SU-DHL-6 (cell line): ENCODE data around the gene AP3B2.

Experiments
- H2AFZ ChIP-seq: fragments of 200-600 bp; sonication (generic); 2 replicates; pipeline ENCODE4 v1.6.1; 2014; ENCODE audit warnings: low read depth, mild to moderate bottlenecking, moderate library complexity, mixed read lengths, antibody characterized with exemption, low read length; ENCODE audit not compliant: severe bottlenecking
- H3F3A ChIP-seq: fragments of 200-600 bp; shearing (Covaris generic); 2 replicates; pipeline ENCODE4 v1.6.0; 2016; ENCODE audit warnings: antibody characterized with exemption, mild to moderate bottlenecking; ENCODE audit not compliant: insufficient read depth
- H3K27ac ChIP-seq: fragments of 200-600 bp; sonication (generic); 2 replicates; pipeline ENCODE4 v1.5.1; 2016; ENCODE audit warnings: low read depth, mild to moderate bottlenecking, low read length, moderate library complexity, mixed read lengths
- H3K27me3 ChIP-seq: fragments of 200-600 bp; sonication (generic), shearing (Covaris generic); 2 replicates; pipeline ENCODE4 v1.6.0; 2014; ENCODE audit warnings: mild to moderate bottlenecking, low read length
- H3K36me3 ChIP-seq: fragments of 200-600 bp; sonication (generic); 2 replicates; pipeline ENCODE4 v1.6.1; 2014; ENCODE audit warnings: mild to moderate bottlenecking, low read length, mixed read lengths
- H3K4me2 ChIP-seq: fragments of 300-600, 200-600 bp; shearing (Covaris generic), sonication (generic); 2 replicates; pipeline ENCODE4 v1.6.0; 2014; ENCODE audit warnings: low read length, low read depth, mild to moderate bottlenecking; ENCODE audit not compliant: poor library complexity, severe bottlenecking
- H3K4me3 ChIP-seq: fragments of 200-600 bp; sonication (generic); 2 replicates; pipeline ENCODE4 v1.5.1; 2014; ENCODE audit warnings: antibody characterized with exemption, low read length, mild to moderate bottlenecking, mixed read lengths; ENCODE audit not compliant: insufficient read depth, poor library complexity, severe bottlenecking
- H3K79me2 ChIP-seq: fragments of 200-600 bp; sonication (generic); 2 replicates; pipeline ENCODE4 v1.6.1; 2014; ENCODE audit warnings: mild to moderate bottlenecking, low read length, moderate library complexity; ENCODE audit not compliant: insufficient read depth
- H3K9ac ChIP-seq: fragments of 200-600 bp; sonication (generic); 2 replicates; pipeline ENCODE4 v1.7.0; 2014; ENCODE audit warnings: mild to moderate bottlenecking, low read length
- H3K9me2 ChIP-seq: fragments of 200-600 bp; sonication (generic); replicated peaks from 2 replicates; pipeline ENCODE4 v1.6.1; 2014; ENCODE audit warnings: low read length; ENCODE audit not compliant: insufficient read depth
- H3K9me3 ChIP-seq: fragments of 200-600 bp; sonication (generic); 2 replicates; pipeline ENCODE4 v1.6.1; 2014; ENCODE audit warnings: low read length, mixed read lengths; ENCODE audit not compliant: insufficient read depth
- H4K20me1 ChIP-seq: fragments of 200-600 bp; sonication (generic); 2 replicates; pipeline ENCODE4 v1.6.1; 2014; ENCODE audit warnings: low read depth, mild to moderate bottlenecking, antibody characterized with exemption, low read length, moderate library complexity, mixed read lengths
- CTCF ChIP-seq: fragments of 200-600 bp; sonication (generic); IDR thresholded peaks from one replicate; pipeline ENCODE4 v1.5.1; 2017; ENCODE audit warnings: antibody characterized with exemption, mild to moderate bottlenecking, low read length, moderate library complexity; ENCODE audit not compliant: insufficient read depth, poor library complexity, severe bottlenecking
- EZH2phosphoT487 ChIP-seq: fragments of 200-600 bp; sonication (generic), shearing (Covaris generic); conservative IDR thresholded peaks from 2 replicates; pipeline ENCODE4 v1.6.1; 2018; ENCODE audit warnings: mild to moderate bottlenecking, antibody characterized with exemption, low read length, moderate library complexity, mixed read lengths

The AP3B2 gene

GRCh38 chr15:82726816-82727215, 17.1 kb upstream of the AP3B2 start:
- H3K4me2 ChIP-seq, result no peak overlapping the region
- no peak for TF ChIP-seq CTCF
- TF ChIP-seq EZH2phosphoT487, result no peak
- no peaks in the 10 kb centered on the region for H3K27me3 ChIP-seq
- H3K9me2 ChIP-seq, result no peaks in the 10 kb centered on the region
- no peak overlapping the region for H2AFZ ChIP-seq
- H3K79me2 ChIP-seq, result no peaks in the 10 kb centered on the region
- no peaks in the 10 kb centered on the region for H3K36me3 ChIP-seq
- no peak overlapping the region for H3K9ac ChIP-seq
- no peaks in the 10 kb centered on the region for H4K20me1 ChIP-seq
- no peaks in the 10 kb centered on the region for H3K9me3 ChIP-seq
- no peak overlapping the region for H3K27ac ChIP-seq
- no peaks in the 10 kb centered on the region for H3F3A ChIP-seq
- H3K4me3 ChIP-seq, result no peak overlapping the region

- no peaks in the 10 kb centered on the region for H3K36me3 ChIP-seq
- H3K9ac ChIP-seq, result no peak overlapping the region
- H3K4me2 ChIP-seq, result no peak overlapping the region
- no peaks in the 10 kb centered on the region for H3K27me3 ChIP-seq
- no peak overlapping the region for H3K4me3 ChIP-seq
- H2AFZ ChIP-seq, result no peak overlapping the region
- H3F3A ChIP-seq, result no peaks in the 10 kb centered on the region
- TF ChIP-seq CTCF (no peak), EZH2phosphoT487 (no peak)
- H3K9me3 ChIP-seq, result no peaks in the 10 kb centered on the region
- no peaks in the 10 kb centered on the region for H3K9me2 ChIP-seq
- no peak overlapping the region for H3K27ac ChIP-seq
- H3K79me2 ChIP-seq, result no peaks in the 10 kb centered on the region
- H4K20me1 ChIP-seq, result no peaks in the 10 kb centered on the region
Measured at GRCh38 chr15:82715003-82715402, 5.3 kb upstream of the AP3B2 start.

GRCh38 chr15:82714016-82714415, 4.3 kb upstream of the AP3B2 start:
- Histone ChIP-seq H3K9me3 (no peaks in the 10 kb centered on the region), H3K4me3 (no peak overlapping the region), H3K9ac (no peak overlapping the region), H3K27me3 (no peaks in the 10 kb centered on the region), H3K27ac (no peak overlapping the region), H3K9me2 (no peaks in the 10 kb centered on the region), H3F3A (no peaks in the 10 kb centered on the region), H3K4me2 (no peak overlapping the region), H4K20me1 (no peaks in the 10 kb centered on the region), H3K36me3 (no peaks in the 10 kb centered on the region), H3K79me2 (no peaks in the 10 kb centered on the region), H2AFZ (no peak overlapping the region)
- no peak for TF ChIP-seq CTCF
- TF ChIP-seq EZH2phosphoT487, result no peak

- Histone ChIP-seq H3K27ac (no peak overlapping the region), H2AFZ (no peak overlapping the region), H3K9ac (no peak overlapping the region), H4K20me1 (no peaks in the 10 kb centered on the region), H3K9me2 (no peaks in the 10 kb centered on the region), H3K27me3 (no peaks in the 10 kb centered on the region), H3K4me2 (no peak overlapping the region), H3K4me3 (no peak overlapping the region), H3K9me3 (no peaks in the 10 kb centered on the region), H3K36me3 (no peaks in the 10 kb centered on the region), H3K79me2 (no peaks in the 10 kb centered on the region), H3F3A (no peaks in the 10 kb centered on the region)
- TF ChIP-seq CTCF (no peak), EZH2phosphoT487 (no peak)
Measured at GRCh38 chr15:82712036-82712435, 2.4 kb upstream of the AP3B2 start.
